ENCODE data around the gene CYP19A1. TPM values are rescaled to one million over a fixed set of nuclear protein-coding genes. Genes with fewer than 3 reads are reported as not detected.

The CYP19A1 gene
- total RNA-seq, 1 experiment from 2014 or later: not detected

DNA sequence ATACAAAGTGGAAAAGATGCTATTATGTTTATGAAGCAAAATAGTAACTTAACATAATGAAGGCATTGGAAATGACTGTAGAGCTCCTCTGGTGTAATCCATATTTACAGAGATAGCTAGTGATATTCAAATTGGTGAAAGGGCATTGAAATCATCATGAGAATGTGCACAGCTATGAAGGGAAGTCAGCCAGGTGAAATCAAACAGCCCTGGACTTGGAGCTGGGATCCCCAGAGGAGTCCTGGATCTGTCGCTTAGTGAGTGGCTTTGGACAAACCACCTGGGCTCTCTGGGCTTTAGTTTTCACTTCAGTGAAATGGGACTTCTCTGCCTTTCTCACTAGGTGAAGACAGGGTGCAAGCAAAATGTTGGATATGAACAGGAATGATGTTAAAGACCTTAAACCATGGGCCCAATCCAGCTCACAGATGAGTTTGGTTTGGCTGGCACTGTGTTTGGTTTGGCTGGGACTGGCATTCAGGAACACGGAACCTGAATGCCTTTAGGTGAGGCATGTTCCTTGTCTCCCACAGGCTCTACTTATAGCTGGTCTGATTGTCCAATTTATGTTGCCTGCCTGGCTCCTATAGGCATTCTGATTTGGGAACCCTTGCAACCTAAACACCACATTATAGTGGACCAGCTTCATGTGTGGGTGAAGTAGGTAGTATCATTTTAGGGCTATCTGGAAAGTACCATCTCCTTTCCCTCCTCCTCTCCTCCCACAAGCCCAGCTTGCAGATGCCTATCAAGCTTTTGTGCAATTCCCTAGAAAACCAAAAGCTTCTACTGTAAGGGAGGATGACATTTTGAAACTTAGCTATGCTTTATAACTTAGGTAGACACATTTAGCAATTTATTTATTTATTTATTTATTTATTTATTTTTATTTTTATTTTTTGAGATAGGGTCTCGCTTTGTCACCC lies 133.1 kb downstream of the CYP19A1 start:
- no peak for DNase-seq (ENCODE audit: low read depth in 1 of 2, low spot score in 2 of 2)
- Histone ChIP-seq H3K27ac (no peak overlapping the region), H3K27me3 (replicated peaks) (0 out of 2 replicates have a peak, but pooled peaks cover 6% of the 10 kb centered on the region), H3K4me1 (replicated peaks) (no peaks in the 10 kb centered on the region), H3K9me3 (replicated peaks) (no peaks in the 10 kb centered on the region), H3K4me3 (no peak overlapping the region), H3K36me3 (no peaks in the 10 kb centered on the region)

DNA sequence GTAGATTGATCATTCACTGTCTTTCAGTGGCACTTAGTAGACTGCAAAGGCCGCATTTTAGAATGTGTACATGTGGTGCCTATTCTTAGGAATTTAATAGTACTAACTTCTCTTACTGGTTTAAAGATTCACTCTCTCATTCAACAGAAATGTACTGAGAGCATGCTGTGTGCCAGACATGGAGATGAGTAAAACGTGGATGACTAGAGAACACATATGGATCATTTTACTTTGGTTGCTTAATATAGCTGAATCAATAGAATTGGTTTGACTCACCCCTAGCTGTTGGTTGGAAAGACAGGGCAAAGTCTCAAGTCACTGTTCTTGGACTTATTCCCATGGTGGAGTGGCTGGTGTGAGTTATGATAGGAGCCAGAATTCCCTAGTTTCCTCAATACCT lies 134.6 kb downstream of the CYP19A1 start:
- DNase-seq (ENCODE audit: low read depth in 1 of 2, low spot score in 2 of 2): no peak
- H3K9me3 ChIP-seq (replicated peaks): no peaks in the 10 kb centered on the region
- no peak overlapping the region for H3K27ac ChIP-seq
- no peaks in the 10 kb centered on the region for H3K36me3 ChIP-seq
- 0 out of 2 replicates have a peak, but pooled peaks cover 8% of the 10 kb centered on the region for H3K27me3 ChIP-seq (replicated peaks)
- no peak overlapping the region for H3K4me3 ChIP-seq
- no peaks in the 10 kb centered on the region for H3K4me1 ChIP-seq (replicated peaks)

DNA sequence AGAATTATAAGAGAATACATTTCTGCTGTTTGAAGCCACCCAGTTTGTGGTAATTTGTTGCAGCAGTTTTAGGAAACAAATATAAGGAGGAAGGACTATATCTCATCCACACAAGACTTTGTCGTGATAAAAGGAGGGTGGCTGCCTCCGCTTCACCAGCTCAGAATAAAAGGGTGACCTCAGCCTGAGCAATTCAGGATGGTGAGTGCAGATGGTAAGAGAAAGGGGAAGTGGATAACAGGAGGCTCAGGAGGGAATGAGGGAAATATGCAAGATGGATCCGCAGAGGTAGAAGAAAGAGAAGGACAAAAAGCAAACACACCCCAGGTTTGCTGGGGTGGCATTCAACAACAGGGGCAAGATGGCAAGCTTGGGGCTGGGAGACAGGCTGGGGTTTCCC lies 135.6 kb downstream of the CYP19A1 start:
- H3K9me3 ChIP-seq (replicated peaks): no peaks in the 10 kb centered on the region
- 0 out of 2 replicates have a peak, but pooled peaks cover 8% of the 10 kb centered on the region for H3K27me3 ChIP-seq (replicated peaks)
- no peak for DNase-seq (ENCODE audit: low read depth in 1 of 2, low spot score in 2 of 2)
- no peak overlapping the region for H3K4me3 ChIP-seq
- no peak overlapping the region for H3K27ac ChIP-seq
- no peaks in the 10 kb centered on the region for H3K36me3 ChIP-seq
- H3K4me1 ChIP-seq (replicated peaks): no peaks in the 10 kb centered on the region

DNA sequence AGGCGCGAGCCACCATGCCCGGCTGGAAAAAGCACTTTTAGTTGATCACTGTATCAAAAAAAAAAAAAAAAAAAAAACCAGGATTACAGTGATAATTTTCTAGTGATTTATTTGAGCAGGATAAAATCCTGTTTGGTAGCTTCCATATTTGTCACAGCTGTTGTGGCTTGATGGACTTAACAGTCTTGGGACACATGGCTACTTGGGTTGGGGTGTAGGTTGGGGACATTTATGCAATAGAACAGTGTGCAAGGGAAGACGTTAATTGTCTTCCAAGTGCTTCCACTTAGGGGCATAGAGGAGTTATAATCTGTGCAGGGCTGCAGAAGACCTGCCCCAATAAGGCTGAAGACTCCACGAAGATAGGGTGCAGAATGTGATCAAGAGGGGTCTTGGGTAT lies 136.8 kb downstream of the CYP19A1 start:
- Histone ChIP-seq H3K4me3 (no peak overlapping the region), H3K27me3 (replicated peaks) (peaks cover 12% of the 10 kb centered on the region; the same call in 1 of the 2 replicates), H3K9me3 (replicated peaks) (no peaks in the 10 kb centered on the region), H3K36me3 (no peaks in the 10 kb centered on the region), H3K27ac (no peak overlapping the region), H3K4me1 (replicated peaks) (no peaks in the 10 kb centered on the region)
- DNase-seq (ENCODE audit: low read depth in 1 of 2, low spot score in 2 of 2): no peak

DNA sequence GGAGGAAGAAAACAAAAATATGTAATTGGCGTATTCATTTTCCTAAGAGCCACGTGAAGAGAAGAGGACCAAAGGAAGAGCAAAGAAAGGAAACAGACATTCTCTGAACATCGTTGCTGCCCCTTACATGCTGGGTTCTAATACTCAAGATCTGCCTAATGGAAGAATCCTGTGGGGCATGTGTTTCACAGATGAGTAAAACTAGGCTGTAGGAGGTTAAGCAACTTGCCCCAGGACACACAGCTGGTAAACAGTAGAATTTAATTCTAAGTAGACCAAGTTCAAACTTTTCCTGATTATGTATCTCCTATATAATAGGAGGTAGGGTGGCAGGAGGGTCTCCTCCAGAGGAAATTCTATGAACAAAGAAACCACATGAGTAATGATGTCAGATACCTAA lies 137.6 kb downstream of the CYP19A1 start:
- H3K27me3 ChIP-seq (replicated peaks): peaks cover 8% of the 10 kb centered on the region; the same call in 1 of the 2 replicates
- H3K4me3 ChIP-seq: no peak overlapping the region
- H3K36me3 ChIP-seq: no peaks in the 10 kb centered on the region
- no peaks in the 10 kb centered on the region for H3K9me3 ChIP-seq (replicated peaks)
- H3K4me1 ChIP-seq (replicated peaks): no peaks in the 10 kb centered on the region
- no peak overlapping the region for H3K27ac ChIP-seq
- DNase-seq (ENCODE audit: low read depth in 1 of 2, low spot score in 2 of 2): no peak

DNA sequence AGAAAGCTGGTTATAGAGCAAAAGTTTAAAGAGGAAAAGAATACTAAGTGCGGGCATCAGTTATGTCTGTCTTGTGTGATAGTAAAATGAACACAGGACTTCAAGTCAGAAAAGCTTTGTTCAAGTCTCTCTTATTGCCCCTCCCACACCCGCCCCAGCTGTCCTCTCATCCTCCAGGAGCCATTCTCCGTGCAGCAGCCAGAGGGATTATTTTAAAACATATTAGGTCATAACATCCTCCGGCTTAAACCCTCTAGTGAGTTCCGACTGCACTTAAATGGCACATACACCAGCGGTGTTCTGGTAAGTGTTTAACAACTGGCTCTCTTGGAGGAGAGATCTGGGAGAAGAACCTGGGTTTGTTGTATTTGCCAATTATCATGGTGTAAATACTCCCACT lies 138.9 kb downstream of the CYP19A1 start:
- Histone ChIP-seq H3K9me3 (replicated peaks) (no peaks in the 10 kb centered on the region), H3K27me3 (replicated peaks) (peaks cover 14% of the 10 kb centered on the region; the same call in 1 of the 2 replicates), H3K4me3 (no peak overlapping the region), H3K36me3 (no peaks in the 10 kb centered on the region), H3K4me1 (replicated peaks) (no peaks in the 10 kb centered on the region), H3K27ac (no peak overlapping the region)
- no peak for DNase-seq (ENCODE audit: low read depth in 1 of 2, low spot score in 2 of 2)

DNA sequence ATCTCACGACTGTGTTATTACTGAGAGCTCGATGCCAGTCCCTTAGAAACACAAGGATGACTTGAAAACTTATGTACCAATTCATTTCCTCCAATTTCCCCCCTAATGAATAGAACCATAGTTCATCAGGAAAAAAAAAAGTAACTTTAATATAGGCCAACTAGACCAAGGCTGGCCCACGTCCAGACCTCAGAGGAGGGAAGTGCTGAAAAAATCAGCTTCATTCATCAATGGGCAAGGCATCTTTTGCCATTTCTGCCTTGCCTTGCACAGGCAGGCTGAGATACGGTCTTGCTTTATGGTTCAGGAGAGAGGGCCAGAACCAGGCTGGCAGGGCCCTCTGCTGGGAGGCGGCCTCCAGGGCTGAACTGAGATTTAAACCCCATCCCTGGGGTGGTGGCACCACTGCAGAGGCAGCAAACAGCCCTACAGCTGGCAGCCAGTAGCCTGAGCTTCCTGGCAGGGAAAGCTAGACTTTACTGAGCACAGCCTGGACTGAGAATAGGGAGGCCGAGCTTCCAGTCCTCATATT lies 139.6 kb downstream of the CYP19A1 start:
- Histone ChIP-seq H3K4me3 (no peak overlapping the region), H3K9me3 (replicated peaks) (no peaks in the 10 kb centered on the region), H3K27ac (no peak overlapping the region), H3K4me1 (replicated peaks) (no peaks in the 10 kb centered on the region), H3K27me3 (replicated peaks) (peaks cover 15% of the 10 kb centered on the region; the same call in 1 of the 2 replicates), H3K36me3 (no peaks in the 10 kb centered on the region)
- DNase-seq (ENCODE audit: low read depth in 1 of 2, low spot score in 2 of 2): no peak

DNA sequence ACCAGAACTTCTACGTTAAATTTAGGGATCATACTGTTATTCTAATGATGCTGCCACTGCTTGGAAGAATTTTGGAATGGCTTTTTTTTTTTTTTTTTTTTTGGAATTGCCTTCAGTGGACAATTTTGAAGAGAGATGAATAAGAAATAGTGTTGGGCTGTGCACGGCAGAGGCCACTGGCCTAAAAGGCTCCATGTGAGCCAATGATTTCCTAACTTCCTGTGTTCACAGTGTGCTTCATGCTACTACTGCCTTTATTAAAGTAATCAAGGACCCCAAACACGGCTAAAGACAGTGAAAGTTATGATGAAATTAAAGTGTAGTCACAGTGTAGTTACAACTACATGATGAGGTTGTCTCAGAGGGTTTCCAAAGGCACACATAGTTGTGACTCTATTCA lies 142.9 kb downstream of the CYP19A1 start:
- H3K4me1 ChIP-seq (replicated peaks): no peaks in the 10 kb centered on the region
- no peak overlapping the region for H3K4me3 ChIP-seq
- DNase-seq (ENCODE audit: low read depth in 1 of 2, low spot score in 2 of 2): no peak
- no peaks in the 10 kb centered on the region for H3K9me3 ChIP-seq (replicated peaks)
- peaks cover 14% of the 10 kb centered on the region; the same call in 1 of the 2 replicates for H3K27me3 ChIP-seq (replicated peaks)
- H3K27ac ChIP-seq: no peak overlapping the region
- no peaks in the 10 kb centered on the region for H3K36me3 ChIP-seq

DNA sequence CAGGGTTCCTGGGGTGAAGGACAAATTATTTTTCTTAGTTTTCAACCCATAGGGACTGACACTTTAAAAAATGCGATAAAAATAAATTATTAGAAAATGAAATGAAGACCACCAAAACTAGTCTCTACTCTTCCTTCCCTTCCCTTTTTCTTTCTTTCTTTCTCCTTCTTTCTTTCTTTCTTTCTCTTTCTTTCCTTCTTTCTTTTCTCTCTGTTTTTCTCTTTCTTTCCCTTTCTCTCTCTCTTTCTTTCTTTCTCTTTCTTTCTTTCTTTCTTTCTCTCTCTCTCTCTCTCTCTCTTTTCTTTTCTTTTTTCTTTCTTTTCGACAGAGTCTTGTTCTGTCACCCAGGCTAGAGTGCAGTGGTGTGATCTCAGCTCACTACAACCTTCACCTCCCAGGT lies 144.4 kb downstream of the CYP19A1 start:
- no peaks in the 10 kb centered on the region for H3K4me1 ChIP-seq (replicated peaks)
- DNase-seq (ENCODE audit: low read depth in 1 of 2, low spot score in 2 of 2): no peak
- no peaks in the 10 kb centered on the region for H3K36me3 ChIP-seq
- no peaks in the 10 kb centered on the region for H3K9me3 ChIP-seq (replicated peaks)
- no peak overlapping the region for H3K4me3 ChIP-seq
- H3K27me3 ChIP-seq (replicated peaks): peaks cover 10% of the 10 kb centered on the region; the same call in 1 of the 2 replicates
- H3K27ac ChIP-seq: no peak overlapping the region

DNA sequence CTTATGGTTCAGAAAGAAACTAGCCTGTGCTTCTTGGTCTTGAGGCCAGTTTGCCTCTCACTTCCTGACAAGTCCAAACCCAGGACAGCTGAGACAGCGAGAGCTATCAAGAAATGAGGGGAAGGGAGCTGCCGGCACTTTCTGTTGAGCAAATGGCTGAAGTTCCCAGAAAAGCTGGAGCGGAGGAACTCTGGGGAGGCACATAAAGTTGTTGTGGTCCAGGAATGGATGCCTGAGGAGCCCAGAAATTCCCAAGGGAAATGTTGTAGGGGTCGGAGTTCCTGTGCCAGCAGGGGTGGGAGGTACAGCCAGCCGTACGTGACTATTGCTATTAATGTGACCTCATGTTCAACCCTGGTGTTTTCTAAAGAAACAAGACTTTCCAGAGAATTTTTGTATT lies 144.9 kb downstream of the CYP19A1 start:
- Histone ChIP-seq H3K36me3 (no peaks in the 10 kb centered on the region), H3K9me3 (replicated peaks) (no peaks in the 10 kb centered on the region), H3K27ac (no peak overlapping the region), H3K4me1 (replicated peaks) (no peaks in the 10 kb centered on the region), H3K27me3 (replicated peaks) (peaks cover 10% of the 10 kb centered on the region; the same call in 1 of the 2 replicates), H3K4me3 (no peak overlapping the region)
- no peak for DNase-seq (ENCODE audit: low read depth in 1 of 2, low spot score in 2 of 2)

DNA sequence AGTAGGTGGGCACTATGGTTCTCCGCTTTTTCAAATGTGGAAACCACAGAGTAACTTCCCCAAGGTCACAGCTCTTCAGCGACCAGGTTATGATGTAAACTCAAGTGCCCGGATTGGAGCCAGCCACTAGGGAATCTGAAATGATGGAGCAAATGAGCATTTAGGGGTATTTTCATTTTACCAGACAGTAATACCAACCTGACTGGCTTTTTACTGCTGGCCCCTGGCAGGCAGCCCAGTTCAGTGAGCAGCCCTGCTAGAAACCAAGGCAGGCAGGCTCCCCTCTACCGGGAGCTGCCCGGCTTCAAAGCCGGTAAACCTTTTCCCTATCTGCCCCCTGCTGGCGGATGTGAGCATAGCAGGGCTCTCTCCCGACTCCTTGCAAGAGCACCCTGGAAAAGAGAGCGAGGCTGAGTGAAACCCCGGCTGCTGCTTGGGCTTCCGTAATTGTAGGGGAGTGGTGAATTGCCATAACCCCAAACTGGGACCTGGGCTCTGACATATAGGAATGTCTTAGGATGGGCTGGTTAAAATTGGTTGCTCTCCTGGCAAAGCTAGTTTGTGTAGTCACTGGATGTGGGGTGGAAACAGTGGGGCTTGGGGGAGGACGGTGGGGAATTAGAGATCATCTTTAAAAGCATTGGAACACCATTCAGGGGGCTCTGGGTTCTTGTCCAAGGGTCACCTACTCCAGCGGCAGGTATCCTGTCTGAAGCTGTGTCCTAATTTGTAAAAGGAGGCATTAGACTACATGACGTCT lies 145.7 kb downstream of the CYP19A1 start:
- Histone ChIP-seq H3K4me3 (no peak overlapping the region), H3K36me3 (no peaks in the 10 kb centered on the region), H3K27me3 (replicated peaks) (peaks cover 10% of the 10 kb centered on the region; the same call in 1 of the 2 replicates), H3K9me3 (replicated peaks) (no peaks in the 10 kb centered on the region), H3K4me1 (replicated peaks) (no peaks in the 10 kb centered on the region), H3K27ac (no peak overlapping the region)
- DNase-seq (ENCODE audit: low read depth in 1 of 2, low spot score in 2 of 2): peak; percentile 69 to 88

DNA sequence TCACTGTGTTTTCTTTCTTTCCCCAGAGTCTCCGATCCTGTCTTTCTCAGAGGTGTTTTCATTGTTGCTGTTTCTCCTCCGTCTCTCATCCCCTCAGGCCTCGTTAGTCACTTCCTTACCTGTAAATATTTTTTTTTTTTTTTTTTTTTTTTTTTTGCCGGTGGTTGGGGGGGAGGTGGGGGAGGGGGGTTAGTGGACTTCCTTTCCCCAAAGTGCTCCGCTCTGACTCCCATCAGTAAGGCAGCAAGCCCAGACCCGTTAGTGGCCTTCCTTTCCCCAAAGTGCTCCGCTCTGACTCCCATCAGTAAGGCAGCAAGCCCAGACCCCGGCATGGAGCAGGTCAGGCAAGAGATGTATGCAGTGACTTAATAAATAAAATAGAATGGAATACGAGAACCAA lies 146.6 kb downstream of the CYP19A1 start:
- Histone ChIP-seq H3K4me1 (replicated peaks) (no peaks in the 10 kb centered on the region), H3K9me3 (replicated peaks) (no peaks in the 10 kb centered on the region), H3K27ac (no peak overlapping the region), H3K36me3 (no peaks in the 10 kb centered on the region), H3K27me3 (replicated peaks) (peaks cover 7% of the 10 kb centered on the region; the same call in 1 of the 2 replicates), H3K4me3 (no peak overlapping the region)
- no peak for DNase-seq (ENCODE audit: low read depth in 1 of 2, low spot score in 2 of 2)

DNA sequence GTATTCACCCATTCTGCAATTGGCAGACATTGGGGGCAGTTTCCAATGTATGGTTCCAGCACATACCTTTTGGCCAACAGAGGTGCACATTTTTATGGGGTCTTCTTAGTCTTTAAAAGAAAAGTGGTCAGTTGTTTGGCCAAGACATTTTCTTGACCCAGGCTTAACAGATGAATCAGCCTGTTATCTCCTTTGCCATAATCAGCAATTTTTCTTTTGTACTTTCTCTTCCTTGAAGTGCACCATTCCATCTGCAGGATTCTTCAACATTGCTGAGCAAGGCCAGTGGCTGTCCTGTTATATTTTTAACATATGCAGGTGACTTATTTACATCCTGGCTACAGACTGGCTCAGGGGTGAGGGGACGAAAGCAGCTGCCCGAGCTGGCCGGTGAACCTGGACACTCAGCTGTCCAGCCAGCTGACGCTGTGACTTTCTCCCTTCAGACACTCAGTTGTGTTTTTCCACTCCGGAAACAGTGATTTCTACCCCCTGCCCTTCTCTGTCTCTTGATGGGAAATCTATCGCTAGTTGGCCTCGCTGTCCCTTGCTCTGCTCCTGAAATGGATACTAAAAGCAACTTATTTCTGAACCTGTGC lies 147.2 kb downstream of the CYP19A1 start:
- Histone ChIP-seq H3K36me3 (no peaks in the 10 kb centered on the region), H3K27ac (no peak overlapping the region), H3K9me3 (replicated peaks) (no peaks in the 10 kb centered on the region), H3K27me3 (replicated peaks) (peaks cover 7% of the 10 kb centered on the region; the same call in 1 of the 2 replicates), H3K4me1 (replicated peaks) (no peaks in the 10 kb centered on the region), H3K4me3 (no peak overlapping the region)
- no peak for DNase-seq (ENCODE audit: low read depth in 1 of 2, low spot score in 2 of 2)

Measured in SJSA1 (cell line).